IPS-15b (cell line): ENCODE data around the gene TIMM44.
"Not testable (repeated sequence)": the region's sequence is repeated elsewhere in the genome, so short reads cannot be mapped to it uniquely, and the experiment has no call there.

ENCODE experiments used
- H3K27me3 ChIP-seq: one replicate; pipeline ENCODE4 v1.6.1; 2013; ENCODE audit warnings: low read length; ENCODE audit not compliant: control insufficient read depth, insufficient read depth
- H3K36me3 ChIP-seq: one replicate; pipeline ENCODE4 v1.6.1; 2013; ENCODE audit warnings: low read length; ENCODE audit not compliant: control insufficient read depth, insufficient read depth
- H3K4me1 ChIP-seq: one replicate; pipeline ENCODE4 v1.6.1; 2013; ENCODE audit warnings: mild to moderate bottlenecking, low read length; ENCODE audit not compliant: control insufficient read depth, insufficient read depth
- H3K4me3 ChIP-seq: one replicate; pipeline ENCODE4 v1.5.1; 2013; ENCODE audit warnings: low read depth, low read length
- H3K9ac ChIP-seq: one replicate; pipeline ENCODE4 v1.6.1; 2013; ENCODE audit warnings: low read depth, mild to moderate bottlenecking, low read length
- H3K9me3 ChIP-seq: one replicate; pipeline ENCODE4 v1.6.1; 2013; ENCODE audit warnings: mild to moderate bottlenecking, low read length; ENCODE audit not compliant: control insufficient read depth, insufficient read depth

The TIMM44 gene

DNA sequence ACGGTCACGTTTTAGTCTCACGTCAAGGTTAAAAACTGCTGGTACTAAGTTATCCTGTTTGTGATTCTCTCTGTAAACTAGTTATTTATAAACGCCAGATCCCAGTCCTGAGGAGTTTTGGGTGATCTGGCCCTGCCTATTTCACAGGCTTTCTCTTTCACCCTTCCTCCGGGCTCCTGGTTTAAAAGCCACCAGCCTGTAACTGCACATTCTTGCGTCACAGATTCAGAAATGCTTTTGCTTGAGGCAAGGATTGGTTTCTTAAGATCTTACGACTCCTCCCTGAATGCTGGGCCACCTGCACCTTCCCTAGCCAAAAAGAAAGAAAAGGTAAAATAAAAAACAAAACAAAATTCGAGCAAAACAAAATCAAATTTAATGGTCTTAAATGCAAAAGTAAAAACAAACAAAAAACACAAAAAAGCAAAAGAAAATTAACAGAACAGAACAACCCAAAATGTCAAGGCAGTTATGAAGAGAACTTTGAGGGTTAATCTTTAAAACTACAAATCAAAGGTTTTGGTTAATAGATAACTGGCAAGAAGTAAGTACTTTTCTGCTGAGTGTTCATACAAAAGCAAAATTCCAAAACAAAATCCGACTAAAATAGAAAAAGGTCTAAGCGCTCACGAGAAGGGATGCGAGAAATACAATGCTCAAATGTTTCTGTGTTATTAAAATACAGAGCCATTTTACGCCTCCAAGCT, 18.6 kb upstream of the TIMM44 start:
- Histone ChIP-seq H3K9me3 (no peaks in the 10 kb centered on the region), H3K4me1 (no peaks in the 10 kb centered on the region), H3K36me3 (peaks cover 39% of the 10 kb centered on the region), H3K27me3 (no peaks in the 10 kb centered on the region), H3K9ac (no peak overlapping the region), H3K4me3 (no peak overlapping the region)

DNA sequence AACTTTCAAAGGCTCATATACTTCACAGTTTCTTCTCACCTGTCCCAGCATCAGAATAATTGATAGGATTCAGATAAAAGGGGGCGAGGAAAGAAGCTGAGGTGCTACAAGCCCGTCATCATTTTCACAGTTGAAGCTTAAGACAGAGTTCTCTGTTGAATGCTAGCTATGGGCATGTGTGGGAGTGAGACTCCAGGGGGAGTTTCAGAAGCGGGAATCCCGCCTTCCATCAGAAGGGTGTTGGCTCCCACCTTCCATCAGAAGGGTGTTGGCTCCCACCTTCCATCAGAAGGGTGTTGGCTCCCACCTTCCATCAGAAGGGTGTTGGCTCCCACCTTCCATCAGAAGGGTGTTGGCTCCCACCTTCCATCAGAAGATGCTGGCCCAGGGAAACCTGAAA, 17.6 kb upstream of the TIMM44 start:
- H3K4me3 ChIP-seq, H3K27me3 ChIP-seq, H3K9ac ChIP-seq, H3K9me3 ChIP-seq, H3K4me1 ChIP-seq: not testable (repeated sequence)
- H3K36me3 ChIP-seq: peaks cover 31% of the 10 kb centered on the region

DNA sequence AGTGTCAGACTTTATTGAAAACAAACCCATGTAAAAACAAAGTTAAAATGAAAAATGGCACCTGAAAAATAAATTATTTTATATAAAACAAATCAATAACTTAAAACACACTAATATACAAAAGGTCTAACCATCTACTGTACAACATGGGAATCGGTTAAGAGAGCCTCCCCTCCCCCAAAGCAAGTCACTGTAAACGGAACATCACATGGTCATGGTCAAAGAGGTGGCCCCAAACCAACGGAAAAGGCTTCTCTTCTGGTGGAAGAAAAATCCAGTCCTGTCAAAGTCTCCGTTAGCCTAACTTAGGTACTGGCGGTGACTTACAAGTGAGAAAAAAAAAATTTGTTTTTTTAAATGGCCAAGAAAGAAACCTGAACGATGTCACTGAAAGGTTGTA, 15.7 kb upstream of the TIMM44 start:
- Histone ChIP-seq H3K27me3 (no peaks in the 10 kb centered on the region), H3K9ac (no peak overlapping the region), H3K4me3 (no peak overlapping the region), H3K4me1 (no peaks in the 10 kb centered on the region), H3K36me3 (peaks cover 21% of the 10 kb centered on the region), H3K9me3 (no peaks in the 10 kb centered on the region)

DNA sequence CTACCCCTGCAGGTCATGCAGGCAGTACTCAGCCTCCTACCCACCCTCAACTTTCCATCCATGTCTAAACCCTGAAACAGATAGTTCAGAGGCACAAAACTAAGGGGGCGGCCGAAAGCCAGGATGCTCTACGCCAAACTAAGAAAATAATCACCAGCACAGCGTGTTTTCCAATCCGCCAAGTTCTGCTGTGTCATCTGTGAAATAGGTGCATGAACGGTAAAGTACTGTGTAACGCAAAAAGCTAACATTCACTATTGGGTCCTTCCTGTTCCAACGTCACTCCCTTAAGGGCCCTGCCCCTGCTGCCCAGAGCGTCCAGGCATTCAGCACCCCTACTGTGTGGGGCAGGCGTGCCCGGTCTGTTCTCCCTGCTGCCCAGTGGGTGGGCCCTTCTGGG, 12.2 kb upstream of the TIMM44 start:
- peaks cover 2% of the 10 kb centered on the region for H3K36me3 ChIP-seq
- no peak overlapping the region for H3K4me3 ChIP-seq
- no peaks in the 10 kb centered on the region for H3K9me3 ChIP-seq
- no peak overlapping the region for H3K9ac ChIP-seq
- H3K27me3 ChIP-seq: no peaks in the 10 kb centered on the region
- H3K4me1 ChIP-seq: peaks cover 2% of the 10 kb centered on the region

DNA sequence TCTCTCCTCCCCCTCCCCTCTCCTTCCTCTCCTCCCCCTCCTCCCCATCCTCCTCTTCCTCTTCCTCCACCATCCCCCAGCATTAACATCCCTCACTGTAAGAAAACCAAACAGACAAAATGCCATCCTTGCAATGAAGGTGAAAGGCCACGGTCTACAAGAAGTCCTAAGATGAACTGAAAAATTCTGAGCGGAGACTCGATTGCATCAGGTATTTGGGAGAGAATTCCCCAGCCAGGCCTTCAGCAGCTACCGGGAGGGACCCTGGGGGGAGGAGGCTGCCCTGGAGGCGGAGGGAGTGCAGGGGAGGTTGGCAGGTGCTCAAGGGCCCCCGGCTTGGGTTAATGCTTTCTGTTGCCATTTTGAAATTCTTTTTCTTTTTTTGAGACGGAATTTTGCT, 10.1 kb upstream of the TIMM44 start:
- Histone ChIP-seq H3K9me3 (no peaks in the 10 kb centered on the region), H3K36me3 (peaks cover 2% of the 10 kb centered on the region), H3K27me3 (no peaks in the 10 kb centered on the region), H3K4me3 (no peak overlapping the region), H3K9ac (no peak overlapping the region), H3K4me1 (peaks cover 2% of the 10 kb centered on the region)

DNA sequence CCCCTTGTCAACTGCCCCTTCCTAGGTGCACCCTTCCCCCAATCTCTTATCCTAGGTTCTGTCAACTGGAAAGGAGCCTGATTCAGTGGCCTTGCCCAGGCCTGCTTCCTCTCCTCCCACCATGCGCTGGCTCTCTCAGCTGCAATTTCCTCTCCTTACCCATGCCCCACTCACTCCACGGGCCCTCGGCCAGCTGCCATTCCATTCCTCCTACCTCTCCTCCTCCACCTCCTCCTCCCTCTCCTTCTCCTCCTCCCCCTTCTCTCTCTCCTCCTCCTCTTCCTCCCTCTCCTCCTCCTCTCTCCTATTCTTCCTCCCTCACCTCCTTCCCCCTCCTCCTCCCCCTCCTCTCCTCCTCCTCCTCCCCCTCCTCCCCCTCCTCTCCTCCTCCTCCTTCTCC, 9.6 kb upstream of the TIMM44 start:
- Histone ChIP-seq H3K4me1 (peaks cover 2% of the 10 kb centered on the region), H3K9ac (no peak overlapping the region), H3K27me3 (no peaks in the 10 kb centered on the region), H3K4me3 (no peak overlapping the region), H3K9me3 (no peaks in the 10 kb centered on the region), H3K36me3 (no peaks in the 10 kb centered on the region)

DNA sequence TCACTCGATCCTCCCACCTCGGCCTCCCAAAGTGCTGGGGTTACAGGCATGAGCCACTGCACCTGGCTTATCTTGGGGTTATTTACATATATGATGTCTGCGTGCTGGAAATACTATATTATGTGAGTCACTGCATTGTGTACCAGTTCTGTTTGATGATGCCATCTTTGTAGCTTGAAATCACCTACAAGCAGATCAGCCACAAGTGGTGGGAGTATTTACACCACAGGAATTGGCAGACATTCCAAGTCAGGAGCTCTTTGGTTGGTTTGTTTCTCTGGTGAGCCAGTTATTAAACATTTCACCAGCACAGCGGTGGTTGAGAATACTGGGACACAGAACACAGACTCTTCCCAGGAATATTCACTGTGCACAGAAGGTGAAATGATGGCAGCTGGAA, 4.5 kb upstream of the TIMM44 start:
- H3K4me3 ChIP-seq: no peak overlapping the region
- no peak overlapping the region for H3K9ac ChIP-seq
- H3K9me3 ChIP-seq: no peaks in the 10 kb centered on the region
- no peaks in the 10 kb centered on the region for H3K27me3 ChIP-seq
- H3K36me3 ChIP-seq: no peaks in the 10 kb centered on the region
- H3K4me1 ChIP-seq: peaks cover 2% of the 10 kb centered on the region

DNA sequence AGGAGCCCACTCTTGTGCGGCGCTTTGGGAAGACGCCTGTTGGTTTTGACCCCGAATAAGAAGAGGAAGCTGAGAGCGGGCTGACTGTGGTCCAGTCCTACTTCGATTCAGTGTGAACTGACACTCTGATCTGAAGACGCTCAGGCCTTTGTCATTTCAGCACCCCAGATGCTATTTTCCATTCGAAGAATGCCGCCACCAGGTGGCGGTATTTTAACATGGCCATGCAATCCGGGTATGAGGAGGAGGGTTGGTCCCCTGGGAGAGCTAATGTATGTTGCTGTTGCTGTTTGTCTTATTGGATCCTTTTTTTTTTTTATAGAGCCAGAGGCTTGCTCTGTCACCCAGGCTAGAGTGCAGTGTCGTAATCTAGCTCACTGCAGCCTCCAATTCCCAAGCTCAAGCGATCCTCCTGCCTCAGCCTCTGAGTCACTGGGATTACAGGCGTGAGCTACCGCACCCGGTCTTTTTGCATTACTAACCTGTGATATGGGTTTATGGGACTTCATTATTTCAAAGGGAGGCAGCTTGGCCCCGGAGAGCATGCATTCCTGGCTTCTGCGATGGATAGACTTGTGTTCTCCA, 803 bp upstream of the TIMM44 start:
- no peaks in the 10 kb centered on the region for H3K27me3 ChIP-seq
- H3K36me3 ChIP-seq: peaks cover 15% of the 10 kb centered on the region
- H3K9ac ChIP-seq: peak overlapping the region; percentile 48
- no peaks in the 10 kb centered on the region for H3K9me3 ChIP-seq
- H3K4me3 ChIP-seq: peak overlapping the region; percentile 87
- no peaks in the 10 kb centered on the region for H3K4me1 ChIP-seq

DNA sequence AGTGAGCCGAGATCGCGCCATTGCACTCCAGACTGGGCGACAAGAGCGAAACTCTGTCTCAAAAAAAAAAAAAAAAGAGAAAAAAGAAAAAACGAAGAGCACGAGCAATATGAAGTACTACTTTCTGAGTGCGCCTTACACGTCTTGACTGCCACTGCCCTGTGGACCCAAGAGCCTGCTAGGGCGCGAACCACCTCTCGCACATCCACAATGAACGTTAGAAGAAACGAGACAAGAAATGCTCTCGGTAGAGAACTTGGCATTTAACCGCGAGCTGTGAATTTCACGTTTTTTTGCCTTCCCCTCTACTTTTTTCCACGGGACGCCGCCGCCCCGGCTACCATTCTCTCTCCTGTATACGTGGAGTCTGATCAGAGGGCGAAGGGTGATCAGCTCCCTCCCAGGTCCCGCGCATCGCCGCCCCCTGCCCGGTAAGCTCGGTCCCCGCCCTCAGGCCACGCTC, 454 bp downstream of the TIMM44 start:
- Histone ChIP-seq H3K4me3 (peak overlapping the region; percentile 87), H3K4me1 (no peaks in the 10 kb centered on the region), H3K27me3 (no peaks in the 10 kb centered on the region), H3K36me3 (peaks cover 15% of the 10 kb centered on the region), H3K9ac (peak overlapping the region; percentile 98), H3K9me3 (no peaks in the 10 kb centered on the region)

DNA sequence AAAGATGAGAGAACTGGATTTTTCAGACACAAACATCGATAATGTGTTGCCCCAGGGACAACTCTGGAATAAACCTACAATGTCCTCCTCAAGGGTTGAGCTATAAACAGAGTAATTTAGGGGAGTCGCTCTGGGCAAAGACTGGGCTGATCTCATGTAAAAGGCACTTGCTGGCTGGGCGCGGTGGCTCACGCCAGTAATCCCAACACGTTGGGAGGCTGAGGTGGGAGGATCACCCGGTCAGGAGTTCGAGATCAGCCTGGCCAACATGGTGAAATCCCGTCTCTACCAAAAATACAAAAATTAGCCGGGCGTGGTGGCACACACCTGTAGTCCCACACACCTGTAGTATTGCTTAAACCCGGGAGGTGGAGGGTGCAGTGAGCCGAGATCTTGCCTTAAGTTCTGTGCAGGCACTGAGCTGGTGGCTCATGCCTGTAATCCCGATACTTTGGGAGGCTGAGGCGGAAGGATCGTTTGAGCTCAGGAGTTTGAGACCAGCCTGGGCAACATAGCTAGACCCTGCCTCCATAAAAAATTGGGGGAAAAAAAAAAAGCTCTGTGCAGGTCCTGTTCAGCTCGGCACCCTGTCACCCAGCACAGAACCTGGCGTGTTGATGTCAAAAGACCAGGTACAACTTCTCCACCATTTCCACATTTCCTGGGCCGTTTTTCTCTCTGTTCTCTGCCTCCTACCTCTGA, 1.4 kb downstream of the TIMM44 start:
- no peaks in the 10 kb centered on the region for H3K4me1 ChIP-seq
- no peaks in the 10 kb centered on the region for H3K9me3 ChIP-seq
- H3K36me3 ChIP-seq: peaks cover 21% of the 10 kb centered on the region
- H3K4me3 ChIP-seq: peak overlapping the region; percentile 87
- H3K9ac ChIP-seq: peak overlapping the region; percentile 1
- H3K27me3 ChIP-seq: no peaks in the 10 kb centered on the region

DNA sequence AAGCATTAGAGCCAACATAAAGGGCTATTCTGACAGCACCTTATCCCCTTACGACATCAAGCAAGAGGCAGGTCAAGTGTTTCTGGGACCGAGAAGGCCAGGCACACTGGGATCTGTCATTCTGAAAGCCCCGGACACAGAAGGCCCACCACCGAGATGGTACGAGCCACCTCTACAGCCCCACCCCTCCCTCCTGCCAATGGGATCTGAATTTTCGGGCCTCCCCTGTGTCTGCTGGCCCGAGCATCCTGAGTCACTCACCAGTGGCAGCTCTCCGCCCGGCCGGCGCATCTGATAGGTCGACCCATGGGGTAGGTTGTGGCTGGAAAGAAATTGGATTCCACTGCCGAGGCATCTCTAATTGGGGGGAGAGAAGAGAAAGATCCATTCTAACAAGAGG, 2.6 kb downstream of the TIMM44 start:
- H3K9ac ChIP-seq: no peak overlapping the region
- no peaks in the 10 kb centered on the region for H3K9me3 ChIP-seq
- H3K36me3 ChIP-seq: peaks cover 24% of the 10 kb centered on the region
- H3K27me3 ChIP-seq: no peaks in the 10 kb centered on the region
- no peaks in the 10 kb centered on the region for H3K4me1 ChIP-seq
- no peak overlapping the region for H3K4me3 ChIP-seq

DNA sequence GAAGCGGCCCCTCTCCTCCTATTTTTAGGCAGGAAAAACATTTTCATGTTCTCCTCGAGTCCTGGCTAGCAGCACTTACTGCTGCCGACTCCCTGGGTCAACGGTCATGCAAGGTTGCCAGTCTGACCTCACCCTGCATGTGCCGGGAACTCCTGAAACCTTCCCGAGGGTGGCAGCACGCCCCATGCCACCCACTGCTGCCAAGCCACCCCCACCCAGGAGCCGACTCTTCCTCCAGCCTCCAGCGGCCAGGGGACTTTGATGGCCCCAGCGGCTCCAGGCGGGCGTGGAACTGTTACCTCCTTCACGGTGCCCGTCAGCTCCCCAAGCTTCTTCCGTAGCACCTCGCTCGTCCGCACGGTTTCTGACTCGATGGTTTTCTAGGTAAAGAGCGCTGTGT, 8.7 kb downstream of the TIMM44 start:
- H3K4me3 ChIP-seq: no peak overlapping the region
- H3K4me1 ChIP-seq: no peaks in the 10 kb centered on the region
- H3K27me3 ChIP-seq: no peaks in the 10 kb centered on the region
- H3K36me3 ChIP-seq: peaks cover 65% of the 10 kb centered on the region
- H3K9me3 ChIP-seq: no peaks in the 10 kb centered on the region
- H3K9ac ChIP-seq: no peak overlapping the region
